GM19438 (cell line): Measurements from ENCODE around the gene TMC6.

Experiments
- ATAC-seq: cut with Tn5 transposase; IDR thresholded peaks from one replicate; pipeline ENCODE4 v1.9.1; 2021; ENCODE audit warnings: low read depth; ENCODE audit not compliant: unreplicated experiment

Gene TMC6

GRCh38 chr17:78111016-78111726 is 17.4 kb downstream of the TMC6 start:
- ATAC-seq: no peak

- ATAC-seq: no peak
These were observed 18.1 kb downstream of the TMC6 start for GRCh38 chr17:78110363-78111015.

GRCh38 chr17:78109489-78109761 is 19.1 kb downstream of the TMC6 start:
- no peak for ATAC-seq

GRCh38 chr17:78108726-78109488 is 19.6 kb downstream of the TMC6 start:
- no peak for ATAC-seq

GRCh38 chr17:78107976-78108725 is 20.4 kb downstream of the TMC6 start:
- ATAC-seq: no peak

GRCh38 chr17:78107457-78107856 is 21.1 kb downstream of the TMC6 start:
- ATAC-seq: no peak

GRCh38 chr17:78106211-78106610 is 22.3 kb downstream of the TMC6 start:
- no peak for ATAC-seq

- ATAC-seq: no peak
These were observed 23.0 kb downstream of the TMC6 start for GRCh38 chr17:78105551-78105950.

- no peak for ATAC-seq
These were observed 23.5 kb downstream of the TMC6 start for GRCh38 chr17:78105101-78105500.

- ATAC-seq: no peak
These were observed 24.0 kb downstream of the TMC6 start for GRCh38 chr17:78104540-78104941.

GRCh38 chr17:78103311-78103710 is 25.2 kb downstream of the TMC6 start:
- ATAC-seq: no peak

- no peak for ATAC-seq
These were observed 27.0 kb downstream of the TMC6 start for GRCh38 chr17:78101542-78101941.

GRCh38 chr17:78101112-78101511 is 27.4 kb downstream of the TMC6 start:
- no peak for ATAC-seq

- ATAC-seq: no peak
These were observed 32.5 kb downstream of the TMC6 start for GRCh38 chr17:78096093-78096492.

- no peak for ATAC-seq
These were observed 33.5 kb downstream of the TMC6 start for GRCh38 chr17:78095035-78095434.

GRCh38 chr17:78092794-78093324 is 35.7 kb downstream of the TMC6 start:
- no peak for ATAC-seq

GRCh38 chr17:78089576-78090281 is 38.8 kb downstream of the TMC6 start:
- no peak for ATAC-seq

GRCh38 chr17:78088529-78088928 is 40.0 kb downstream of the TMC6 start:
- no peak for ATAC-seq

- no peak for ATAC-seq
These were observed 41.8 kb downstream of the TMC6 start for GRCh38 chr17:78086740-78087139.

GRCh38 chr17:78082988-78083387 is 45.6 kb downstream of the TMC6 start:
- no peak for ATAC-seq
